Measurements from ENCODE around the gene AP4M1. TPM values are rescaled to one million over a fixed set of nuclear protein-coding genes. Genes with fewer than 3 reads are reported as not detected.
A peak's percentile ranks its signal among the peaks of the same experiment; 100 is the strongest.

The AP4M1 gene, protein sequence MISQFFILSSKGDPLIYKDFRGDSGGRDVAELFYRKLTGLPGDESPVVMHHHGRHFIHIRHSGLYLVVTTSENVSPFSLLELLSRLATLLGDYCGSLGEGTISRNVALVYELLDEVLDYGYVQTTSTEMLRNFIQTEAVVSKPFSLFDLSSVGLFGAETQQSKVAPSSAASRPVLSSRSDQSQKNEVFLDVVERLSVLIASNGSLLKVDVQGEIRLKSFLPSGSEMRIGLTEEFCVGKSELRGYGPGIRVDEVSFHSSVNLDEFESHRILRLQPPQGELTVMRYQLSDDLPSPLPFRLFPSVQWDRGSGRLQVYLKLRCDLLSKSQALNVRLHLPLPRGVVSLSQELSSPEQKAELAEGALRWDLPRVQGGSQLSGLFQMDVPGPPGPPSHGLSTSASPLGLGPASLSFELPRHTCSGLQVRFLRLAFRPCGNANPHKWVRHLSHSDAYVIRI
- total RNA-seq, result 10 to 100 TPM; 39.1 to 51.3 TPM
- polyA plus RNA-seq (ENCODE audit: insufficient read depth, low read depth, low replicate concordance), result 54.7 TPM
- long read RNA-seq, donor 1, partial matches to known transcripts, result 0 of 3 reads
- long read RNA-seq, donor 1, other reads (novel, unspliced or antisense), result 0 of 3 reads
- long read RNA-seq, donor 2, partial matches to known transcripts, result 48 of 54 reads
- long read RNA-seq, donor 2, other reads (novel, unspliced or antisense), result 6 of 54 reads

DNA sequence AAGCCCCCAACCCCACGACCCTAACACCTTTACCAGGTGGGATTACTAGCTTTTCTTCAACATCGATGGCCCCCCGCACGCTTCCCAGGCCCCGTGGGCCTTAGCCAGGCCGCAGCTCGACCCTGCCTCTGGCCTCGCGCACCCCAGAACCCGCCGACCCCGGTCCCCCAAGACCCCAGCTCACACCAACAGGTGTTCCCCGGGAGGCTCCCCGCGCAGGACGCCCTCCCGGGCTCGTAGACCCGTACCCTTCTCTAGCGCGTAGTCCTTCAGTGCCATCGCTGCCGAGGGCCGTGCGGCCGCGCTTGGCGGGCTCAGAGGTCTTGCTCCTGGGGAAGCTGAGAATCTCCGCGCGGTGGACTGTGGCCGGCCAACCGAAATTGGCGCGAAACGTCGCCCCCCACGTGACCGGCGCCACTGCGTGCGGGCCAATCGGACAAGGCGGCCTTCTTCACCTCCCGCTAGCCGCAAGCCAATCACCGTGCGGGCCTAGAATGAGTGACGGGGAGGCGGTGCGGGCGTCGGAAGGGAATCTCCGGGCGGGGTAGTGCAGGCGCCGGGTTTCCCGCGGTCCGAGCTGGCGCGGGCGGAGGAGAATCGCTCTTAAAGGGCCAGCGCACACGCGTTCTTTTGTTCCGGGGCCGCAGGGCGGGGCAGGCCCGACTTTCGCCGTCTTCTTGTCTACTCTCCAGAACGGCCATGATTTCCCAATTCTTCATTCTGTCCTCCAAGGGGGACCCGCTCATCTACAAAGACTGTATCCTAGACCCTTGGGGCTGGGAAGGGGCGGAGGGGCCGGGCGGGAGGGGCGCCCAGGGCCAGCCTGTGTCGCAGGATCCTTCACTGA lies at the start of gene AP4M1, which contains the start of gene MCM7:
AP4M1 (plus strand) TSS at position 628 of the 847 bp plus-strand sequence; CDS start at position 700, 72 bp downstream.
MCM7 (minus strand) TSS at position 382 of the 847 bp plus-strand sequence; CDS start at position 279, 103 bp downstream.
- no peaks in the 10 kb centered on the region for H3K9me3 ChIP-seq
- H3K4me3 ChIP-seq, result peak within 1 kb of the TSS; percentile 71 to 85
- no peaks in the 10 kb centered on the region for H3K36me3 ChIP-seq (ENCODE audit: low read depth, missing control alignments)
- no peaks in the 10 kb centered on the region for H3K4me1 ChIP-seq
- H3K27ac ChIP-seq, result peak within 1 kb of the TSS; percentile 73 to 93
- 0% methylated on average over 9 to 80 of the region's 80 CpGs for WGBS, 2 donors
- intact Hi-C loops (cut with DNase I; ENCODE audit: low total_unique reads), result no loop called here
- TF ChIP-seq POLR2A (IDR thresholded peaks at IDR 0.05), result no peak
- TF ChIP-seq, protein P1, sequence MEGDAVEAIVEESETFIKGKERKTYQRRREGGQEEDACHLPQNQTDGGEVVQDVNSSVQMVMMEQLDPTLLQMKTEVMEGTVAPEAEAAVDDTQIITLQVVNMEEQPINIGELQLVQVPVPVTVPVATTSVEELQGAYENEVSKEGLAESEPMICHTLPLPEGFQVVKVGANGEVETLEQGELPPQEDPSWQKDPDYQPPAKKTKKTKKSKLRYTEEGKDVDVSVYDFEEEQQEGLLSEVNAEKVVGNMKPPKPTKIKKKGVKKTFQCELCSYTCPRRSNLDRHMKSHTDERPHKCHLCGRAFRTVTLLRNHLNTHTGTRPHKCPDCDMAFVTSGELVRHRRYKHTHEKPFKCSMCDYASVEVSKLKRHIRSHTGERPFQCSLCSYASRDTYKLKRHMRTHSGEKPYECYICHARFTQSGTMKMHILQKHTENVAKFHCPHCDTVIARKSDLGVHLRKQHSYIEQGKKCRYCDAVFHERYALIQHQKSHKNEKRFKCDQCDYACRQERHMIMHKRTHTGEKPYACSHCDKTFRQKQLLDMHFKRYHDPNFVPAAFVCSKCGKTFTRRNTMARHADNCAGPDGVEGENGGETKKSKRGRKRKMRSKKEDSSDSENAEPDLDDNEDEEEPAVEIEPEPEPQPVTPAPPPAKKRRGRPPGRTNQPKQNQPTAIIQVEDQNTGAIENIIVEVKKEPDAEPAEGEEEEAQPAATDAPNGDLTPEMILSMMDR (IDR thresholded peaks at IDR 0.05), result no peak
- DNase-seq, result peak; percentile 99
- H3K27me3 ChIP-seq, result no peaks in the 10 kb centered on the region

DNA sequence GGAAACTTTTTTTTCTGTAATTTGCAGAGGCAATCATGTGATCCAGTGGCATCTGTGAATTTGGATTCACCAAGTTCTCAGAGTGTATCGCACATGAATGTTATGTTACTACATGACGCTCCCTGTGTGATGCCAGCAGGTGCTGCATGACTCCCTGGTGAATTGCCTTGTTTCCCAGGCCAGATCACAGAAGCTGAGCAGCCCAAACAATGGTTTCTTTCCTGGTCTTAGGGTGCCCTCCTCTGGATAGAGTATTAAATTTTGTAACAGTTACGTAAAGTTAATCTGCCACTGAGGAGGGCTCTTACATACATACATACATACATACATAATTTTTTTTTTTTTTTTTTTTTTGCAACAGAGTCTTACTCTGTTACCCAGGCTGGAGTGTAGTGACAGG lies 48.2 kb upstream of the AP4M1 start:
- DNase-seq, result peak; percentile 47
- no peaks in the 10 kb centered on the region for H3K27me3 ChIP-seq
- H3K9me3 ChIP-seq, result no peaks in the 10 kb centered on the region
- no peak overlapping the region for H3K4me3 ChIP-seq
- no peaks in the 10 kb centered on the region for H3K36me3 ChIP-seq (ENCODE audit: low read depth, missing control alignments)
- TF ChIP-seq, protein P1 (IDR thresholded peaks at IDR 0.05), result peak in 2 of 3 experiments; percentile 26 to 27
- no peak for TF ChIP-seq POLR2A (IDR thresholded peaks at IDR 0.05)
- intact Hi-C loops (cut with DNase I; ENCODE audit: low total_unique reads), result no loop called here
- WGBS, 2 donors, result 37 to 55% methylated on average over 3 of the region's 3 CpGs
- H3K4me1 ChIP-seq, result peaks cover 24% of the 10 kb centered on the region
- no peak overlapping the region for H3K27ac ChIP-seq

DNA sequence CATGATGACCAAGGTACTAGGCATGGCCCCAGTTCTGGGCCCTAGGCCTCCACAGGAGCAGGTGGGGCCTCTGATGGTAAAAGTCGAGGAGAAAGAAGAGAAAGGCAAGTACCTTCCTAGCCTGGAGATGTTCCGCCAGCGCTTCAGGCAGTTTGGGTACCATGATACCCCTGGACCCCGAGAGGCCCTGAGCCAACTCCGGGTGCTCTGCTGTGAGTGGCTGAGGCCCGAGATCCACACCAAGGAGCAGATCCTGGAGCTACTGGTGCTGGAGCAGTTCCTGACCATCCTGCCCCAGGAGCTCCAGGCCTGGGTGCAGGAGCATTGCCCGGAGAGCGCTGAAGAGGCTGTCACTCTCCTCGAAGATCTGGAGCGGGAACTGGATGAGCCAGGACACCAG lies 44.4 kb upstream of the AP4M1 start:
- H3K4me1 ChIP-seq, result peaks cover 9% of the 10 kb centered on the region
- intact Hi-C loops (cut with DNase I; ENCODE audit: low total_unique reads), result no loop called here
- DNase-seq, result no peak
- WGBS, 2 donors, result 96 to 98% methylated on average over 6 to 10 of the region's 10 CpGs
- no peak overlapping the region for H3K4me3 ChIP-seq
- no peak overlapping the region for H3K27ac ChIP-seq
- TF ChIP-seq POLR2A (IDR thresholded peaks at IDR 0.05), result no peak
- no peaks in the 10 kb centered on the region for H3K36me3 ChIP-seq (ENCODE audit: low read depth, missing control alignments)
- no peaks in the 10 kb centered on the region for H3K9me3 ChIP-seq
- H3K27me3 ChIP-seq, result no peaks in the 10 kb centered on the region

DNA sequence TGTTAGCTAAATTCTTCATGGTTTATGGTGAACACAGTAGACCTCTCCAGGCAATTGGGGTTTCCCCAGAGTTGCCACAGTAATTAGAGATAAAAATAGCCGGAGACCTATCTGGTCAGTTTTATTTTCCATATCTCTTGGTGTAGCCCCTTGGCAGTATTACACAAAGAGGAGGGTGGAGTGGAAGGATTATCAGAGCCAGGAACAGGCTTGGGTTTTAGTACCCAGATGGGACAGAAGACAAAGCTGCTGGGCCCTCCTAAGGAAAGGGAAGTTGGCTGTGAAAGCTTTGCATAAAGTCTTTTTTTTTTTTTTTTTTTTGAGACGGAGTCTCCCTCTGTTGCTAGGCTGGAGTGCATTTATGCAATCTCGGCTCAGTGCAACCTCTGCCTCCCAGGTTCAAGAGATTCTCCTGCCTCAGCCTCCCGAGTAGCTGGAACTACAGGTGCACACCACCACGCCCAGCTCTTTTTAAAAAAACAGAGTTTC lies 42.1 kb upstream of the AP4M1 start:
- Histone ChIP-seq H3K27ac (no peak overlapping the region), H3K36me3 (ENCODE audit: low read depth, missing control alignments) (no peaks in the 10 kb centered on the region), H3K4me1 (no peaks in the 10 kb centered on the region), H3K4me3 (no peak overlapping the region), H3K27me3 (no peaks in the 10 kb centered on the region), H3K9me3 (no peaks in the 10 kb centered on the region)
- intact Hi-C loops (cut with DNase I; ENCODE audit: low total_unique reads), result no loop called here
- WGBS, 2 donors, result 73 to 91% methylated on average over 5 of the region's 5 CpGs
- DNase-seq, result no peak
- TF ChIP-seq, protein P1 (IDR thresholded peaks at IDR 0.05), result no peak
- TF ChIP-seq POLR2A (IDR thresholded peaks at IDR 0.05), result no peak
